Measurements from ENCODE around the gene CHRNA7. TPM values are rescaled to one million over a fixed set of nuclear protein-coding genes. Genes with fewer than 3 reads are reported as not detected.
"Not testable (repeated sequence)": the region's sequence is repeated elsewhere in the genome, so short reads cannot be mapped to it uniquely, and the experiment has no call there.

CHRNA7 gene
- total RNA-seq, 2 donors from 2014 or later: 3.7 to 9.3 TPM

DNA sequence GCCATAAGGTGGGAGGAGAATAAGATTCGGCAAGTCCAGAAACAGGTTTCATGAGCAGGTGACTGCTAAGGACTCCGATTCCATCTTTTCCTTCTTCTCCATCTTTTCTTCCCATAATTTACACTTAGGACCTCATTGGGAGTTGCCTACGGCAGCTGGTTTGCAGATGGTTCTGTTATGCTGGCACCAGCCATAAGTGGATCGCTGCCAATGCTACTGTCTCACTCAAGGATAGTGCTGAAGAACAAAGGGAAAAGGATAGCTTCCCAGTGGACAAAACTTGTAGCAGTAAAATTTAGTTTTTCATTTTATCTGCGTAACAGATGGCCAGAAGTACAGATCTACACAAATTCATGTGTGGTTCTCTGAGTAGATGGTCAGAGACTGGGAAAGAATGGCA lies 178.8 kb downstream of the CHRNA7 start:
- DNase-seq (ENCODE audit: low spot score); H3K4me1 ChIP-seq (replicated peaks); intact Hi-C loops (cut with DNase I); H3K4me3 ChIP-seq; H3K36me3 ChIP-seq; H3K27ac ChIP-seq; H3K9me3 ChIP-seq; H3K27me3 ChIP-seq (replicated peaks; ENCODE audit: insufficient read depth): not testable (repeated sequence)
- no CpG with 5 or more reads among the region's 5 CpGs for WGBS

DNA sequence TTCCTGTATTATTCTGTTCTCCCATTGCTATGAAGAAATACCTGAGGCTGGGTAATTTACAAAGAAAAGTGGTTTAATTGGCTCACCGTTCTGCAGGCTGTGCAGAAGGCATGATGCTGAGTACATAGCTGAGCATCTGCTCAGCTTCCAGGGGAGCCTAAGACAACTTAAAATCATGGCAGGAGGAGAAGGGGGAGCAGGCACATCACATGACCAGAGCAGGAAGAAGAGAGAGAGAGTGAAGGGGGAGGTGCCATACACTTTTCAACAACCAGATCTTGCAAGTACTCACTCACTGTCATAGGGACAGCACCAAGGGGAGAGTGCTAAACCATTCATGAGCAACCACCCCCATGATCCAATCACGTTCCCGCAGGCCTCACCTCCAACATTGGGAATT lies 188.4 kb downstream of the CHRNA7 start:
- Histone ChIP-seq H3K36me3 (no peaks in the 10 kb centered on the region), H3K27me3 (replicated peaks; ENCODE audit: insufficient read depth) (no peaks in the 10 kb centered on the region), H3K27ac (no peak overlapping the region), H3K4me1 (replicated peaks) (no peaks in the 10 kb centered on the region), H3K4me3 (no peak overlapping the region), H3K9me3 (no peaks in the 10 kb centered on the region)
- TF ChIP-seq POLR2A (IDR thresholded peaks at IDR 0.05) (no peak), POLR2AphosphoS5 (IDR thresholded peaks at IDR 0.05) (no peak)
- TF ChIP-seq, protein P1, sequence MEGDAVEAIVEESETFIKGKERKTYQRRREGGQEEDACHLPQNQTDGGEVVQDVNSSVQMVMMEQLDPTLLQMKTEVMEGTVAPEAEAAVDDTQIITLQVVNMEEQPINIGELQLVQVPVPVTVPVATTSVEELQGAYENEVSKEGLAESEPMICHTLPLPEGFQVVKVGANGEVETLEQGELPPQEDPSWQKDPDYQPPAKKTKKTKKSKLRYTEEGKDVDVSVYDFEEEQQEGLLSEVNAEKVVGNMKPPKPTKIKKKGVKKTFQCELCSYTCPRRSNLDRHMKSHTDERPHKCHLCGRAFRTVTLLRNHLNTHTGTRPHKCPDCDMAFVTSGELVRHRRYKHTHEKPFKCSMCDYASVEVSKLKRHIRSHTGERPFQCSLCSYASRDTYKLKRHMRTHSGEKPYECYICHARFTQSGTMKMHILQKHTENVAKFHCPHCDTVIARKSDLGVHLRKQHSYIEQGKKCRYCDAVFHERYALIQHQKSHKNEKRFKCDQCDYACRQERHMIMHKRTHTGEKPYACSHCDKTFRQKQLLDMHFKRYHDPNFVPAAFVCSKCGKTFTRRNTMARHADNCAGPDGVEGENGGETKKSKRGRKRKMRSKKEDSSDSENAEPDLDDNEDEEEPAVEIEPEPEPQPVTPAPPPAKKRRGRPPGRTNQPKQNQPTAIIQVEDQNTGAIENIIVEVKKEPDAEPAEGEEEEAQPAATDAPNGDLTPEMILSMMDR (IDR thresholded peaks at IDR 0.05): no peak
- no peak for DNase-seq (ENCODE audit: low spot score)
- intact Hi-C loops (cut with DNase I): no loop called here
- WGBS: 73% methylated on average over 3 of the region's 3 CpGs

Small RNAs within 50 kb of the gene (small RNA-seq; reads per million reads assigned to genes)
- gene RF00019: 0 reads per million in 2 donors

Other genes starting within 250 kb of the CHRNA7 start
- gene OTUD7A, start 159.8 kb upstream of the CHRNA7 start, total RNA-seq: 10 to 100 TPM in 1 of 2 donors, under 1 TPM in 1; 0.96 to 12.0 TPM